HG03108 (cell line): ENCODE measurements around the gene PWWP2B.
"Not testable (repeated sequence)": the region's sequence is repeated elsewhere in the genome, so short reads cannot be mapped to it uniquely, and the experiment has no call there.

Experiments used
- ATAC-seq: cut with Tn5 transposase; IDR thresholded peaks from one replicate; pipeline ENCODE4 v1.9.1; 2021; ENCODE audit warnings: moderate library complexity; ENCODE audit not compliant: unreplicated experiment

PWWP2B gene

GRCh38 chr10:132429281-132430230 lies 32.6 kb downstream of the PWWP2B start:
- ATAC-seq: no peak

- no peak for ATAC-seq
These were observed 33.3 kb downstream of the PWWP2B start for GRCh38 chr10:132430231-132430743.

DNA sequence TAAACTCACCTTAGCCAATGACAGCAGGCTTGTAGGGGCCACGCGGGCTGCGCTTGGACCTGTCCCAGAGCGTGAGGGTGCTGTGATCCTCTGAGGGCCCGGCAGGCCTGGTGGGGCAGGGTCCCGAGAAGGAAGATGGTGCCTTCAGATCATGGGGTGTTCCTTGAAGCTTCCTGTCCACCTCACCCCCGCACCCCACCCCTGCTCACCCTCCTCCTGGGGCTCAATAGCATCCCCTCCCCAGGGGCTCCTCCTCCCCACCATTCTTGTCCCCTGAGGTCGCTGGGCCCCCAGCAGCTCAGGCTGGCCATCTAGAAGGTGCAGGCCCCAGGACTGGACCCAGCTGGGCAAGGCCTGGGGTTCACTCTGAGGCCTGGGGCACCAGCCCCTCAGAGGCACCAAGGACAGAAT lies 33.9 kb downstream of the PWWP2B start:
- no peak for ATAC-seq

- ATAC-seq: no peak
These were observed 34.7 kb downstream of the PWWP2B start for GRCh38 chr10:132431537-132432175.

DNA sequence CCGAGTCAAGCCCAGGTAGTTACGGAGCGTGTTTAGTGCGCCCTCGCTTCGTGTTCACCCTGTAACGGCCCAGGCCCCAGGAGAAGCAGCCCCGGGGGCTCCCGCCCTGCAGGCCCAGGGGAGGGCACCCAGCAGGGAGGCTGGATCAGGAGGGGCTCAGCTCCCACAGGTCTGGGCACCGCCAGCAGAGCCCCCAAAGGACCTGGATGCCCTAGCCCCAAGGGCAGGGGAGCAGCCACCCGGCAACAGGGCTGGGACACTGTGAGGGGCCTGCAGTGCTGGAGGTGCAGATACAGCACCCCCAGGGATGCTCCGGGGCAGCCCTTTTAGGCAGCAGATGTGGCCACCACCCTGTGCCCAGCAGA lies 35.2 kb downstream of the PWWP2B start:
- no peak for ATAC-seq

GRCh38 chr10:132433671-132434340 lies 36.8 kb downstream of the PWWP2B start:
- ATAC-seq: no peak

DNA sequence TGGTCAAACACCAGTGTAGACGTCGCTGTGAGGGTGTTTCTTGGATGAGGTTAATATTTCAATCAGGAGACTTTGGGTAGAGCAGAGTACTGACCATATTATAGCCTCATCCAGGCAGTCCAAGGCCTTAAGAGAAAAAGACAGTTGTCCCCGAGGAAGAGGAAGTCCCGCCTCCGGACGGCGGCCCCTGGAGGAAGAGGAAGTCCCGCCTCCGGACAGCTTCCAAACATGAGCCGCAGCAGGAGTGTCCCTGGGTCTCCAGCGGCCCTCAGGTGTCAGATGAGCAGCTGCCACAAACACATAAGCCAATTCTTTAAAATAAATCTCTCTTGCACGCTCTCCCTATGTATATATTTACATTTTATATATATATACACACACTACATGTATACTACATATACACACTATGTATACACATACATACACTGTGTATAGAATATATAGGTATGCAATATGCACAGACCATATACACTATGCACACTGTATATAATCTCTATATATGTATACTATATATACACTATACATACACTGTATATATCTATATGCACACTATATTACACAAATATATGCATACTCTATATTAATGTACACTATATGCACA lies 37.5 kb downstream of the PWWP2B start:
- ATAC-seq: peak; percentile 39

GRCh38 chr10:132435320-132435719 lies 38.3 kb downstream of the PWWP2B start:
- not testable (repeated sequence) for ATAC-seq

DNA sequence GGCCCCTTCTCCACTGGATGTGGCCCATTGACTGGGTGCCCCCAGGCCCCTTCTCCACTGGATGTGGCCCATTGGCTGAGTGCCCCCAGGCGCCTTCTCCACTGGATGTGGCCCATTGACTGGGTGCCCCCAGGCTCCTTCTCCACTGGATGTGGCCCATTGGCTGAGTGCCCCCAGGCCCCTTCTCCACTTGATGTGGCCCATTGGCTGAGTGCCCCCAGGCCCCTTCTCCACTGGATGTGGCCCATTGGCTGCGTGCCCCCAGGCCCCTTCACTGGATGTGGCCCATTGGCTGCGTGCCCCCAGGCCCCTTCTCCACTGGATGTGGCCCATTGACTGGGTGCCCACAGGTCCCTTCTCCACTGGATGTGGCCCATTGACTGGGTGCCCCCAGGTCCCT lies 39.1 kb downstream of the PWWP2B start:
- ATAC-seq: not testable (repeated sequence)

- ATAC-seq: no peak
These were observed 39.9 kb downstream of the PWWP2B start for GRCh38 chr10:132436861-132437410.

GRCh38 chr10:132437541-132437950 lies 40.5 kb downstream of the PWWP2B start:
- no peak for ATAC-seq

DNA sequence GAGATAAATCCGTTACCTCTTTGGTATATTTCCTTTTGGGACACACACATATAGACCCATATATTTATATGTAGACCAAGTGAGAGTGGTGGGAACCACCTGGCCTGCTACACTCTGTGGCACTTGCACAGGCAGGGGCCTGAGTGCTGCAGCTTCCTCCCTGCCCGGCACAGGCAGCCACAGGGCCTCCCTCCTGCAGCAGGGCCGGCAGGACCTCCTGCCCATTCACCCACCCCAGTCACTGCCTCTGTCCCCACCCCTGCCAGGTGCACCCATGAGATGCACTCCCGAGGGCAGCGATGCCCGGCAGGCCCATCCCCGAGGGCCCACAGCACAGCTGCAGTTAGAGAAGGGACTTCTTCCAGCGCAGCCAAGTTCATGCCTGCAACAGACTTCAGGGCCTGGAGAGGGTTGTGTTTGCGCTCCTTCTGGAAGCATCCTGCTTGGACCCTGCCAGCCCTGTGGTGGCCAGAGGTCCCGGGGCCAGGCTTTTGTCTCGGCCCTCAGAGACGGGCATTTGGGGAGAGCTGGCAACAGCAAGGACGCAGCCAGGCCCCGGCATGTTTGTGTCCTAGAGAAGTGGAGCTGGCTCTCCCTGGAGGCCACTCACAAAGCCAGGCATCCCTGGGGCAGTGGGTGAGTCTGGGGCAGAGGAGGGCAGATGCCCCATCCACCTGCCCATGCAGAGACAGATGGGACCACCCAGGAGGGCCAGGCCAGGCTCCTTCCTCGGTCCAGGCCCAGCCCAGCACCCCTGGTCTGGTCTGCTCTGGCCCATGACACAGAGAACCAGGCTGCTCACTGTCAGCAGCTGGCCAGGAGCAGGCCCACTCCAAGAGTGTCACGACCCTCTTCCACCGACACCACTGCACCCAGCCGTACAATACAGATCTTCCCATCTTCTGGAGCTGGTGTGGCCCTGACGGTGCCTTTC lies 41.4 kb downstream of the PWWP2B start:
- no peak for ATAC-seq

- no peak for ATAC-seq
These were observed 42.0 kb downstream of the PWWP2B start for GRCh38 chr10:132439025-132439388.

GRCh38 chr10:132439424-132440163 lies 42.6 kb downstream of the PWWP2B start:
- ATAC-seq: no peak

GRCh38 chr10:132440791-132441565 lies 44.0 kb downstream of the PWWP2B start:
- no peak for ATAC-seq

DNA sequence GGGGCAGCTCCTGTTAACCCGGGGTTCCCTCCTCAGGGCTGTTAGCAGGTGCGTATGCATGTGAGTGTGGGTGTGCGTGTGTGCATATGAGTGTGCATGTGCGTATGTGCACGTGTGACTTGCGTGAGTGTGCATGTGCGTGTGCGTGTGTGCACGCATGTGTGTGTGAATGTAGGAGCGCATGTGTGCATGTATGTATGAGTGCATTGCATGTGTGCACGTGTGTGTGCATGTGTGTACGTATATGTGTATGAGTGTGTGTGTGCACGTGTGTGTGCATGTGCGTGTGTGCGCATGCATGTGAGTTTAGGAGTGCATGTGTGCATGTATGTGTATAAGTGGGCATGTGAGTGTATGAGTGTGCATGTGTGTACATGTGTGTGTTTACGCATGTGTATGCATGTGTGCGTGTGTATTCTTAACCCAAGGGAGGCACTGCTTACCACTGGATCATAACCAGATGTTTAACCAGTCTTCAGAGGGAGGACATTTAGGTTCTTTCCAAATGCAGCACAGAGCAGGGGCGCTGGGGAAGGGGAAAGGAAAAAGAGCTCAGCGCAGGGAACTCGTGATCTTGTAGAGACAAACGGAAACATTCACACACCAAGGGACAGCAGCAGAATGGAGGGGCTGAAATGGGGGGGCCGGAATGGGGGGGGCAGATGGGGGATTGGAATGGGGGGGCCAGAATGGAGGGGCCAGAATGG lies 45.0 kb downstream of the PWWP2B start:
- no peak for ATAC-seq

DNA sequence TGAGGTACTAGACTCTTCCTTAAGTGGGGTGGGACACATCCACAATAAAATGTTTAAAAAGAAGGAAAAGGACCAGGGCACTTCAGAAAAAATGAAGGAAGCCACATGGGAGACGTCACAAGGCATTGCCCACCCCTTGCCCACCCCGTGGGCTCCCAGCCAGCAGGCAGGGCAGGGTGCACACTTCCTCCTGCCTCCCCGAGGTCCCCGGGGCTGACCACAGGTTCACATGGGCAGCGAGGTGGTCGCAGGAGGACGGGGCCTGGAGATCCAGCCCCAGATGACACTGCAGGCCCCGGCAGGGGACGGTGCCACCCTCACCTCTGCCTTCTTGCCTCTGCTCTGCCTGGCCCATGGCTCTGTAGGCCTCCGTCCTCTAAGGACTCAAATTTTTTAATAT lies 45.6 kb downstream of the PWWP2B start:
- ATAC-seq: no peak

- ATAC-seq: no peak
These were observed 46.6 kb downstream of the PWWP2B start for GRCh38 chr10:132443605-132443982.
